Neuronal stem cell (in vitro differentiated cells): ENCODE measurements around the gene LGALS12.

Experiments used
- DNase-seq: peaks from one replicate; pipeline ENCODE4 v3.0.0-alpha.2; 2013; ENCODE audit warnings: low spot score
- H2AFZ ChIP-seq: one replicate; pipeline ENCODE4 v1.6.1; 2013; ENCODE audit warnings: mild to moderate bottlenecking, low read length, inconsistent platforms
- H2AK5ac ChIP-seq: 2 replicates; pipeline ENCODE4 v1.6.1; 2013; ENCODE audit warnings: low read depth, mild to moderate bottlenecking, inconsistent platforms, low read length, moderate library complexity, mixed read lengths
- H2BK120ac ChIP-seq: 2 replicates; pipeline ENCODE4 v1.6.1; 2013; ENCODE audit warnings: low read depth, mild to moderate bottlenecking, inconsistent platforms, low read length, moderate library complexity, mixed read lengths
- H2BK12ac ChIP-seq: one replicate; pipeline ENCODE4 v1.6.1; 2013; ENCODE audit warnings: low read length, inconsistent platforms
- H2BK15ac ChIP-seq: 2 replicates; pipeline ENCODE4 v1.6.1; 2013; ENCODE audit warnings: mild to moderate bottlenecking, low read length, inconsistent platforms, mixed read lengths
- H2BK5ac ChIP-seq: one replicate; pipeline ENCODE4 v1.6.1; 2013; ENCODE audit warnings: inconsistent platforms, mild to moderate bottlenecking, low read length, moderate library complexity
- H3K14ac ChIP-seq: one replicate; pipeline ENCODE4 v1.6.1; 2013; ENCODE audit warnings: low read length, inconsistent platforms
- H3K18ac ChIP-seq: 2 replicates; pipeline ENCODE4 v1.6.1; 2013; ENCODE audit warnings: low read length, inconsistent platforms
- H3K23ac ChIP-seq: 2 replicates; pipeline ENCODE4 v1.6.1; 2013; ENCODE audit warnings: low read depth, mild to moderate bottlenecking, mixed read lengths, low read length, inconsistent platforms; ENCODE audit not compliant: poor library complexity
- H3K27ac ChIP-seq: replicated peaks from 3 replicates; pipeline ENCODE4 v1.5.1; 2013; ENCODE audit warnings: low read length, inconsistent platforms
- H3K27me3 ChIP-seq, 3 experiments: 2 replicates each; pipeline ENCODE4 v1.6.1; 2013; ENCODE audit warnings: low read length in 3 of 3, mild to moderate bottlenecking in 2 of 3, inconsistent platforms in 1 of 3, low read depth in 1 of 3, mixed read lengths in 1 of 3, moderate library complexity in 1 of 3; ENCODE audit not compliant: control insufficient read depth in 3 of 3, insufficient read depth in 3 of 3
- H3K36me3 ChIP-seq, 2 donors: replicated peaks in 1 of 2; 2 replicates each; pipeline ENCODE4 v1.6.1; 2013; ENCODE audit warnings: low read length in 2 of 2; ENCODE audit not compliant: control insufficient read depth in 2 of 2, insufficient read depth in 2 of 2
- H3K4ac ChIP-seq: 2 replicates; pipeline ENCODE4 v1.6.1; 2013; ENCODE audit warnings: inconsistent platforms, mild to moderate bottlenecking, low read length, moderate library complexity
- H3K4me1 ChIP-seq, 2 donors: 1 replicate in 1 of 2; 2 replicates in 1 of 2; pipeline ENCODE4 v1.6.1; 2013; ENCODE audit warnings: low read length in 2 of 2, low read depth in 1 of 2; ENCODE audit not compliant: control insufficient read depth in 2 of 2, insufficient read depth in 1 of 2
- H3K4me2 ChIP-seq: one replicate; pipeline ENCODE4 v1.6.1; 2013; ENCODE audit warnings: mild to moderate bottlenecking, low read length, inconsistent platforms; ENCODE audit not compliant: insufficient read depth, poor library complexity, severe bottlenecking
- H3K4me3 ChIP-seq, 2 donors: 2 replicates each; pipeline ENCODE4 v1.5.1; 2013; ENCODE audit warnings: low read length in 2 of 2, mild to moderate bottlenecking in 2 of 2, inconsistent platforms in 1 of 2, moderate library complexity in 1 of 2
- H3K79me1 ChIP-seq: one replicate; pipeline ENCODE4 v1.6.1; 2013; ENCODE audit warnings: low read depth, mild to moderate bottlenecking, inconsistent platforms, low read length, moderate library complexity
- H3K9ac ChIP-seq: one replicate; pipeline ENCODE4 v1.6.1; 2013; ENCODE audit warnings: mild to moderate bottlenecking, low read depth, low read length, inconsistent platforms; ENCODE audit not compliant: poor library complexity
- H3K9me3 ChIP-seq, 2 donors: replicated peaks in 1 of 2; 2 replicates each; pipeline versions ENCODE3 to v1.6.1; 2013; ENCODE audit warnings: low read length in 2 of 2, mild to moderate bottlenecking in 2 of 2, inconsistent platforms in 1 of 2, low read depth in 1 of 2, mixed read lengths in 1 of 2, moderate library complexity in 1 of 2; ENCODE audit not compliant: control insufficient read depth in 2 of 2, insufficient read depth in 1 of 2
- H4K8ac ChIP-seq: one replicate; pipeline ENCODE4 v1.6.1; 2013; ENCODE audit warnings: low read depth, mild to moderate bottlenecking, inconsistent platforms, low read length, moderate library complexity
- H4K91ac ChIP-seq: one replicate; pipeline ENCODE4 v1.6.1; 2013; ENCODE audit warnings: low read length, low read depth, mild to moderate bottlenecking, inconsistent platforms; ENCODE audit not compliant: poor library complexity
- WGBS, 2 donors: extraction: QIAGEN DNeasy Blood & Tissue Kit; methylation state at CpG; one replicate each; pipeline ENCODE4 v1.1.7; 2013; ENCODE audit warnings: missing lambda C conversion rate in 2 of 2, mixed read lengths in 1 of 2; ENCODE audit not compliant: insufficient read length in 2 of 2, insufficient replicate concordance in 1 of 2; ENCODE audit errors: extremely low coverage in 2 of 2; 5-methylcytosine and 5-hydroxymethylcytosine counted together

The LGALS12 gene

GRCh38 chr11:63551889-63552266 is 46.0 kb downstream of the LGALS12 start:
- peak overlapping the region; percentile 3 for H2AK5ac ChIP-seq
- H3K23ac ChIP-seq = peak overlapping the region; percentile 28
- H3K18ac ChIP-seq = peak overlapping the region; percentile 81
- H3K79me1 ChIP-seq = no peaks in the 10 kb centered on the region
- no peak overlapping the region for H2BK5ac ChIP-seq
- H2AFZ ChIP-seq = no peak overlapping the region
- no peak overlapping the region for H4K91ac ChIP-seq
- no peak overlapping the region for H3K9ac ChIP-seq
- H2BK15ac ChIP-seq = no peak overlapping the region
- H3K9me3 ChIP-seq = no peaks in the 10 kb centered on the region
- no peaks in the 10 kb centered on the region for H3K36me3 ChIP-seq
- H3K4ac ChIP-seq = no peak overlapping the region
- no CpG with 5 or more reads among the region's 6 CpGs for WGBS, 2 donors
- no peak overlapping the region for H2BK12ac ChIP-seq
- H3K4me3 ChIP-seq = no peak overlapping the region
- H4K8ac ChIP-seq = no peak overlapping the region
- peaks cover 0 to 7% (median 0%) of the 10 kb centered on the region in 3 experiments for H3K27me3 ChIP-seq
- H2BK120ac ChIP-seq = no peak overlapping the region
- no peak overlapping the region for H3K27ac ChIP-seq
- no peak for DNase-seq
- H3K14ac ChIP-seq = no peak overlapping the region
- no peak overlapping the region for H3K4me2 ChIP-seq
- H3K4me1 ChIP-seq = peaks cover 4 to 5% of the 10 kb centered on the region in 2 donors

- Histone ChIP-seq H4K91ac (no peak overlapping the region), H2BK12ac (no peak overlapping the region), H3K4me3 (no peak overlapping the region), H3K18ac (no peak overlapping the region), H3K4me2 (no peak overlapping the region), H2AK5ac (no peak overlapping the region), H2BK120ac (no peak overlapping the region), H2BK15ac (no peak overlapping the region), H4K8ac (no peak overlapping the region), H3K4ac (no peak overlapping the region), H3K27ac (no peak overlapping the region), H3K4me1 (peaks cover 4 to 5% of the 10 kb centered on the region in 2 donors), H2BK5ac (no peak overlapping the region), H3K36me3 (no peaks in the 10 kb centered on the region), H3K9me3 (no peaks in the 10 kb centered on the region), H3K14ac (no peak overlapping the region), H3K23ac (no peak overlapping the region), H3K9ac (no peak overlapping the region), H3K79me1 (no peaks in the 10 kb centered on the region), H3K27me3 (peaks cover 0 to 7% (median 0%) of the 10 kb centered on the region in 3 experiments), H2AFZ (no peak overlapping the region)
- no CpG with 5 or more reads among the region's 7 CpGs for WGBS, 2 donors
- no peak for DNase-seq
These were observed 47.0 kb downstream of the LGALS12 start for GRCh38 chr11:63552921-63553320.

- H3K14ac ChIP-seq = no peak overlapping the region
- H2BK12ac ChIP-seq = no peak overlapping the region
- H2AK5ac ChIP-seq = no peak overlapping the region
- no peak overlapping the region for H3K4me2 ChIP-seq
- H2BK120ac ChIP-seq = no peak overlapping the region
- no peak overlapping the region for H2BK5ac ChIP-seq
- no peak overlapping the region for H3K4ac ChIP-seq
- H3K79me1 ChIP-seq = no peaks in the 10 kb centered on the region
- H3K36me3 ChIP-seq = no peaks in the 10 kb centered on the region
- H3K18ac ChIP-seq = no peak overlapping the region
- no CpG with 5 or more reads among the region's 8 CpGs for WGBS, 2 donors
- peaks cover 0 to 7% (median 0%) of the 10 kb centered on the region in 3 experiments for H3K27me3 ChIP-seq
- no peaks in the 10 kb centered on the region for H3K9me3 ChIP-seq
- no peak overlapping the region for H4K8ac ChIP-seq
- H2AFZ ChIP-seq = no peak overlapping the region
- H3K9ac ChIP-seq = no peak overlapping the region
- no peak overlapping the region for H3K27ac ChIP-seq
- H3K4me1 ChIP-seq = peaks cover 4 to 5% of the 10 kb centered on the region in 2 donors
- H4K91ac ChIP-seq = no peak overlapping the region
- no peak for DNase-seq
- H3K4me3 ChIP-seq = no peak overlapping the region
- no peak overlapping the region for H3K23ac ChIP-seq
- H2BK15ac ChIP-seq = no peak overlapping the region
These were observed 47.9 kb downstream of the LGALS12 start for GRCh38 chr11:63553759-63554158.

GRCh38 chr11:63554877-63555223 is 49.0 kb downstream of the LGALS12 start:
- Histone ChIP-seq H3K4me1 (peaks cover 4 to 5% of the 10 kb centered on the region in 2 donors), H4K91ac (no peak overlapping the region), H4K8ac (no peak overlapping the region), H3K14ac (no peak overlapping the region), H3K27me3 (peaks cover 0 to 14% (median 0%) of the 10 kb centered on the region in 3 experiments), H3K79me1 (no peaks in the 10 kb centered on the region), H2AK5ac (no peak overlapping the region), H2BK12ac (no peak overlapping the region), H3K4ac (no peak overlapping the region), H3K36me3 (no peaks in the 10 kb centered on the region), H2BK120ac (no peak overlapping the region), H2BK5ac (no peak overlapping the region), H2AFZ (peak overlapping the region; percentile 24), H3K9me3 (no peaks in the 10 kb centered on the region), H2BK15ac (no peak overlapping the region), H3K9ac (no peak overlapping the region), H3K4me2 (no peak overlapping the region), H3K4me3 (no peak overlapping the region), H3K23ac (no peak overlapping the region), H3K27ac (no peak overlapping the region), H3K18ac (no peak overlapping the region)
- WGBS, 2 donors = no CpG with 5 or more reads among the region's 4 CpGs
- DNase-seq = no peak
